ENCODE data around the gene CYP2U1. TPM values are rescaled to one million over a fixed set of nuclear protein-coding genes. Genes with fewer than 3 reads are reported as not detected.

The CYP2U1 gene
- total and polyA plus RNA-seq, 9 of the 15 experiments (the other 6 are each of a cell fraction or from before 2014, with no cell fraction given), result 0.03 to 0.15 (median 0.07) TPM

DNA sequence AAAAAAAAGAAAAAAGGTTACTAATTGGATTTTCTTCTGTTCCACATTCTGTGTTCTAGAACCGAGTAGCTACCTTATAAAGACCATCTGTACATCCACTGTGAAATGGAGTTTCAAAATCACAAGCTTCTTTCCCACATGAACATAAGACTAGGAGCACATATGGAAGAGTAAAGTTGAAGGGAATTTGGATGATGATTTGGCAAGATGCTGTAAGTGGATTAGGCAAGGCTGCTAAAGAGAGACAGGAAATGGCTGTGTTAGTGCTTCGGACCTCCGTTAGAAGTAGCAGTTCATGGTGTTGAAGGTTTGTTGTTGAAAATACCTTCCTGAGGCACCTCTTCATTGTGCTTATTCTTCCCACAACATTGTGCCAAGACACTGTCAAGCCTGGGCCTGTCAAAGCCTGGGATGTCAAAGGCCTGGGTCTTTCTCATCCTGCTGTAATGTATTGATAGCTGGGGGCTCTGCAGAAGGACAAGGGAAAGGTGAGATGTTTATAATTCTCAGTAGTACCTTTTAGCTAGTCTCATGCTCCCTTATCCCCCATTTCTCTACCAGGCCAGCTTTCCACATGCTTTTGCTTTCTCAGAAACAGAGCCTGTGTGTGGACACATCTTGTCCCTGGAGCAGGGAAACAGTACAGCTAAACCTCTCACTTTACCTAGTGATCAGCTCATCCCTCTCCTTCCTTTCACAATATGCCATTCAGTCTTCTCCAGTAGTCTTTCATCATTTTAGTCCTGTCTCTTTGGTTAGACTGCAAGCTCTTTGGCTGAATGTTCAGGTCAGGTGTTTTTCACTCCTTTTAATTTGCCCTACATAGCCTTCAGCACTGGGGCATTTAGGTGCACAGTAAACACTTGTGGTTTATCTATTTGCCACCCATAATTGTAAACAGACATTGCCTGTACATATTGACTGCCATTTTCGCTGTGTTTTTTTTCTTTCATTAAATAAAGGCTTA is 37.9 kb upstream of the CYP2U1 start:
- H3K79me2 ChIP-seq (ENCODE audit: control insufficient read depth, insufficient read depth, low read length), result no peaks in the 10 kb centered on the region
- DNase-seq (ENCODE audit: extremely low read depth in 1 of 4, low spot score in 3 of 4) (no peak), FAIRE-seq (no peak), ATAC-seq (no peak)
- no peaks in the 10 kb centered on the region for H4K20me1 ChIP-seq (replicated peaks; ENCODE audit: control insufficient read depth, insufficient read depth, low read length)
- no TSS peak for BruUV-seq (replicated peaks)
- ChIA-PET POLR2A (interaction anchor here (1.1 kb wide), 1 partner anchor 14 kb away, joined by 3 read pairs; no protein-coding TSS in a partner anchor), CTCF (ENCODE audit: low intra/inter-chr PET ratio) (no interaction called here)
- H2AFZ ChIP-seq (ENCODE audit: low read depth, low read length), result no peak overlapping the region
- no peak overlapping the region for H3K9ac ChIP-seq (ENCODE audit: insufficient read depth in 1 of 2, low read depth in 2 of 2, low read length in 2 of 2)
- TF ChIP-seq KAT8 (IDR thresholded peaks at IDR 0.05; ENCODE audit: low read depth) (no peak), SAP30 (IDR thresholded peaks at IDR 0.05; ENCODE audit: borderline replicate concordance, insufficient read depth, low read depth, low read length, poor library complexity, severe bottlenecking) (no peak), PML (IDR thresholded peaks at IDR 0.05; ENCODE audit: low read length) (no peak)
- 4% methylated on average over 4 of the region's 4 CpGs for WGBS (ENCODE audit: insufficient coverage, low coverage, missing lambda C conversion rate)
- no peak overlapping the region for H3K27ac ChIP-seq (ENCODE audit: extremely low read depth, low read depth, low read length)
- no peaks in the 10 kb centered on the region for H3K27me3 ChIP-seq (ENCODE audit: control insufficient read depth in 2 of 2, insufficient read depth in 2 of 2, low read length in 2 of 2)
- no peaks in the 10 kb centered on the region for H3K4me1 ChIP-seq (replicated peaks in 1 of 2; ENCODE audit: control insufficient read depth in 2 of 2, insufficient read depth in 2 of 2, low read length in 2 of 2)
- H3K9me1 ChIP-seq (ENCODE audit: control insufficient read depth, insufficient read depth, low read length), result no peaks in the 10 kb centered on the region
- H3K36me3 ChIP-seq (ENCODE audit: control insufficient read depth, insufficient read depth, low read length), result no peaks in the 10 kb centered on the region
- no peak overlapping the region for H3K4me2 ChIP-seq (ENCODE audit: insufficient read depth, low read length)
- intact Hi-C loops (cut with micrococcal nuclease), result no loop called here
- H3K9me3 ChIP-seq (replicated peaks; ENCODE audit: control insufficient read depth, insufficient read depth, low read depth, low read length), result no peaks in the 10 kb centered on the region
- no peak overlapping the region for H3K4me3 ChIP-seq
- in situ Hi-C loops (cut with MboI), result no loop called here

DNA sequence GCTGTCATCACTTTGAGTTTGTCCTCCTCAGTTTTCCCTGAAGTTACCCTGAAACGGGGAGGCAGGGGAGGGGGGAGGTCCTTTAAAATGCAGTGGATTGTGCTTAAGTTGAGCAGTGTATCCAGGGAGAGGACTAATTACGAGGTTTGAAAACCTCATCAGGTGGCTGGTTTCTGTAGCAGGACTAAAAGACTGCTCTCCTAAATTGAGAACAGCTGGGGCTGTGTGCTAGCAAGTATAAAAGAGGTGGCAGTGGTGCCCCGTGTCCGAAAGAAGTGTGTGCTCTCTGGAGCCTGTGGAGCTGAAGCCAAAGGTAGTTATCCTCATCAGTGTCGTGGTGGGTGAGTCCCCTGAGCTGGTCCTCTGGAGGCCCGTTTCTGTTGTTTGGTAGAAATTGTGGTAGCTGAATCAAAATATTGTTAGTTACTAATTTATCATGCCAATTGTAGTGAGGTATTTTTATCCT is 37.2 kb upstream of the CYP2U1 start:
- H3K27ac ChIP-seq (ENCODE audit: extremely low read depth, low read depth, low read length), result no peak overlapping the region
- TF ChIP-seq ZC3H11A (IDR thresholded peaks at IDR 0.05; ENCODE audit: low read depth, low read length), result no peak
- no peak for TF ChIP-seq ILF3 (IDR thresholded peaks at IDR 0.05; ENCODE audit: borderline replicate concordance)
- TF ChIP-seq, protein P1, sequence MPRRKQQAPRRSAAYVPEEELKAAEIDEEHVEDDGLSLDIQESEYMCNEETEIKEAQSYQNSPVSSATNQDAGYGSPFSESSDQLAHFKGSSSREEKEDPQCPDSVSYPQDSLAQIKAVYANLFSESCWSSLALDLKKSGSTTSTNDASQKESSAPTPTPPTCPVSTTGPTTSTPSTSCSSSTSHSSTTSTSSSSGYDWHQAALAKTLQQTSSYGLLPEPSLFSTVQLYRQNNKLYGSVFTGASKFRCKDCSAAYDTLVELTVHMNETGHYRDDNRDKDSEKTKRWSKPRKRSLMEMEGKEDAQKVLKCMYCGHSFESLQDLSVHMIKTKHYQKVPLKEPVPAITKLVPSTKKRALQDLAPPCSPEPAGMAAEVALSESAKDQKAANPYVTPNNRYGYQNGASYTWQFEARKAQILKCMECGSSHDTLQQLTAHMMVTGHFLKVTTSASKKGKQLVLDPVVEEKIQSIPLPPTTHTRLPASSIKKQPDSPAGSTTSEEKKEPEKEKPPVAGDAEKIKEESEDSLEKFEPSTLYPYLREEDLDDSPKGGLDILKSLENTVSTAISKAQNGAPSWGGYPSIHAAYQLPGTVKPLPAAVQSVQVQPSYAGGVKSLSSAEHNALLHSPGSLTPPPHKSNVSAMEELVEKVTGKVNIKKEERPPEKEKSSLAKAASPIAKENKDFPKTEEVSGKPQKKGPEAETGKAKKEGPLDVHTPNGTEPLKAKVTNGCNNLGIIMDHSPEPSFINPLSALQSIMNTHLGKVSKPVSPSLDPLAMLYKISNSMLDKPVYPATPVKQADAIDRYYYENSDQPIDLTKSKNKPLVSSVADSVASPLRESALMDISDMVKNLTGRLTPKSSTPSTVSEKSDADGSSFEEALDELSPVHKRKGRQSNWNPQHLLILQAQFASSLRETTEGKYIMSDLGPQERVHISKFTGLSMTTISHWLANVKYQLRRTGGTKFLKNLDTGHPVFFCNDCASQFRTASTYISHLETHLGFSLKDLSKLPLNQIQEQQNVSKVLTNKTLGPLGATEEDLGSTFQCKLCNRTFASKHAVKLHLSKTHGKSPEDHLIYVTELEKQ (CRISPR knock-in tag; IDR thresholded peaks at IDR 0.05), result no peak
- TF ChIP-seq, protein P2, sequence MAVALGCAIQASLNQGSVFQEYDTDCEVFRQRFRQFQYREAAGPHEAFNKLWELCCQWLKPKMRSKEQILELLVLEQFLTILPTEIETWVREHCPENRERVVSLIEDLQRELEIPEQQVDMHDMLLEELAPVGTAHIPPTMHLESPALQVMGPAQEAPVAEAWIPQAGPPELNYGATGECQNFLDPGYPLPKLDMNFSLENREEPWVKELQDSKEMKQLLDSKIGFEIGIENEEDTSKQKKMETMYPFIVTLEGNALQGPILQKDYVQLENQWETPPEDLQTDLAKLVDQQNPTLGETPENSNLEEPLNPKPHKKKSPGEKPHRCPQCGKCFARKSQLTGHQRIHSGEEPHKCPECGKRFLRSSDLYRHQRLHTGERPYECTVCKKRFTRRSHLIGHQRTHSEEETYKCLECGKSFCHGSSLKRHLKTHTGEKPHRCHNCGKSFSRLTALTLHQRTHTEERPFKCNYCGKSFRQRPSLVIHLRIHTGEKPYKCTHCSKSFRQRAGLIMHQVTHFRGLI (CRISPR knock-in tag; IDR thresholded peaks at IDR 0.05), result no peak
- TF ChIP-seq HIVEP1 (CRISPR knock-in tag; IDR thresholded peaks at IDR 0.05), result no peak
- TF ChIP-seq FOXJ2 (tag; IDR thresholded peaks at IDR 0.05), result no peak

More for the DNA sequence above, 37.2 kb upstream of the CYP2U1 start:
- in situ Hi-C loops (cut with MboI), result no loop called here
- ATAC-seq (no peak), FAIRE-seq (no peak), DNase-seq (ENCODE audit: extremely low read depth in 1 of 4, low spot score in 3 of 4) (no peak)
- intact Hi-C loops (cut with micrococcal nuclease), result no loop called here
- H3K9me1 ChIP-seq (ENCODE audit: control insufficient read depth, insufficient read depth, low read length), result no peaks in the 10 kb centered on the region
- WGBS (ENCODE audit: insufficient coverage, low coverage, missing lambda C conversion rate), result 3% methylated on average over 6 of the region's 6 CpGs
- H3K9ac ChIP-seq (ENCODE audit: insufficient read depth in 1 of 2, low read depth in 2 of 2, low read length in 2 of 2), result no peak overlapping the region
- H4K20me1 ChIP-seq (replicated peaks; ENCODE audit: control insufficient read depth, insufficient read depth, low read length), result no peaks in the 10 kb centered on the region
- H3K79me2 ChIP-seq (ENCODE audit: control insufficient read depth, insufficient read depth, low read length), result no peaks in the 10 kb centered on the region
- CTCF ChIA-PET (ENCODE audit: low intra/inter-chr PET ratio), result no interaction called here
- no TSS peak for BruUV-seq (replicated peaks)
- H3K4me1 ChIP-seq (replicated peaks in 1 of 2; ENCODE audit: control insufficient read depth in 2 of 2, insufficient read depth in 2 of 2, low read length in 2 of 2), result no peaks in the 10 kb centered on the region
- POLR2A ChIA-PET, result interaction anchor here (1.1 kb wide), 1 partner anchor 13 kb away, joined by 3 read pairs; no protein-coding TSS in a partner anchor
- H3K36me3 ChIP-seq (ENCODE audit: control insufficient read depth, insufficient read depth, low read length), result no peaks in the 10 kb centered on the region
- H3K9me3 ChIP-seq (replicated peaks; ENCODE audit: control insufficient read depth, insufficient read depth, low read depth, low read length), result no peaks in the 10 kb centered on the region
- no peaks in the 10 kb centered on the region for H3K27me3 ChIP-seq (ENCODE audit: control insufficient read depth in 2 of 2, insufficient read depth in 2 of 2, low read length in 2 of 2)
- H3K4me2 ChIP-seq (ENCODE audit: insufficient read depth, low read length), result no peak overlapping the region
- H3K4me3 ChIP-seq, result no peak overlapping the region
- H2AFZ ChIP-seq (ENCODE audit: low read depth, low read length), result no peak overlapping the region
